Caco-2 (cell line): ENCODE results near the gene PCED1A. TPM values are rescaled to one million over a fixed set of nuclear protein-coding genes. Genes with fewer than 3 reads are reported as not detected.

ENCODE experiments used
- BruUV-seq: library from RNA; stranded (reverse); fragments of 400-500 nt; replicated peaks from 2 replicates; lab custom pipeline; 2021; lab: Mats Ljungman, UMichigan
- CTCF ChIA-PET: fragments of 300-600 bp; sonication (Branson Sonifier 250); formaldehyde crosslinking; loops from one replicate; lab custom pipeline; 2022; ENCODE audit warnings: antibody characterized with exemption; lab: Charles Lee
- POLR2A ChIA-PET: fragments of 300-600 bp; sonication (Branson Sonifier 250); formaldehyde crosslinking; loops from one replicate; lab custom pipeline; 2022; ENCODE audit warnings: antibody characterized with exemption; lab: Charles Lee
- DNase-seq, 2 experiments: peaks; one replicate each; pipeline versions ENCODE4 v3.0.0 to v3.0.0-alpha.2; 2020 to 2022
- H3K27me3 ChIP-seq: replicated peaks from 2 replicates; pipeline ENCODE4 v1.6.0; 2011; ENCODE audit warnings: low read length; ENCODE audit not compliant: control insufficient read depth, insufficient read depth
- H3K36me3 ChIP-seq: 2 replicates; pipeline ENCODE4 v1.5.1; 2011; ENCODE audit warnings: low read length; ENCODE audit not compliant: control insufficient read depth, insufficient read depth
- H3K4me1 ChIP-seq: fragments of 250-450 bp; sonication (Bioruptor Pico); 2 replicates; pipeline ENCODE4 v1.5.1; 2020; ENCODE audit warnings: mild to moderate bottlenecking
- H3K4me3 ChIP-seq: 2 replicates; pipeline ENCODE4 v1.5.1; 2011; ENCODE audit warnings: low read depth, mild to moderate bottlenecking, control low read depth, low read length
- H3K9me3 ChIP-seq: fragments of 250-450 bp; sonication (Bioruptor Pico); 2 replicates; pipeline ENCODE4 v1.5.1; 2020; ENCODE audit warnings: mild to moderate bottlenecking, moderate library complexity
- H3K27ac Mint-ChIP-seq: one replicate; pipeline ENCODE4 v1.8.0; 2022; ENCODE audit warnings: mixed read lengths; ENCODE audit not compliant: unreplicated experiment
- H3K27me3 Mint-ChIP-seq: one replicate; pipeline ENCODE4 v1.8.0; 2022; ENCODE audit warnings: mixed read lengths; ENCODE audit not compliant: insufficient read depth, unreplicated experiment
- H3K36me3 Mint-ChIP-seq: one replicate; pipeline ENCODE4 v1.8.0; 2022; ENCODE audit warnings: mild to moderate bottlenecking, mixed read lengths; ENCODE audit not compliant: insufficient read depth, unreplicated experiment
- H3K4me1 Mint-ChIP-seq: one replicate; pipeline ENCODE4 v1.8.0; 2022; ENCODE audit warnings: low read depth, mixed read lengths; ENCODE audit not compliant: unreplicated experiment
- H3K4me3 Mint-ChIP-seq: one replicate; pipeline ENCODE4 v1.8.0; 2022; ENCODE audit warnings: mild to moderate bottlenecking, moderate library complexity, mixed read lengths; ENCODE audit not compliant: unreplicated experiment
- H3K9me3 Mint-ChIP-seq: one replicate; pipeline ENCODE4 v1.8.0; 2022; ENCODE audit warnings: mixed read lengths; ENCODE audit not compliant: unreplicated experiment
- intact Hi-C: fragments of 100-400 bp; cut with micrococcal nuclease; formaldehyde crosslinking; loops from one replicate; pipeline ENCODE4 v1.10.0; 2022; ENCODE audit not compliant: unreplicated experiment
- total RNA-seq: library from RNA; stranded (reverse); gene quantifications from 2 replicates; pipeline ENCODE4 v1.2.3, GENCODE V29; 2022
- TF ChIP-seq, protein P1 (sequence below), 2 experiments: fragments of 200-600 bp in 1 of 2; IDR thresholded peaks; 1 replicate in 1 of 2; 2 replicates in 1 of 2; pipeline versions ENCODE4 v1.5.1 to v1.8.0; 2011 to 2022; ENCODE audit warnings: antibody characterized with exemption in 1 of 2, control low read depth in 1 of 2, inconsistent platforms in 1 of 2, low read depth in 1 of 2, low read length in 1 of 2, mild to moderate bottlenecking in 1 of 2, moderate library complexity in 1 of 2; ENCODE audit not compliant: insufficient read depth in 1 of 2, severe bottlenecking in 1 of 2, unreplicated experiment in 1 of 2

PCED1A gene
- total RNA-seq, 1 experiment from 2014 or later: 43.9 TPM

DNA sequence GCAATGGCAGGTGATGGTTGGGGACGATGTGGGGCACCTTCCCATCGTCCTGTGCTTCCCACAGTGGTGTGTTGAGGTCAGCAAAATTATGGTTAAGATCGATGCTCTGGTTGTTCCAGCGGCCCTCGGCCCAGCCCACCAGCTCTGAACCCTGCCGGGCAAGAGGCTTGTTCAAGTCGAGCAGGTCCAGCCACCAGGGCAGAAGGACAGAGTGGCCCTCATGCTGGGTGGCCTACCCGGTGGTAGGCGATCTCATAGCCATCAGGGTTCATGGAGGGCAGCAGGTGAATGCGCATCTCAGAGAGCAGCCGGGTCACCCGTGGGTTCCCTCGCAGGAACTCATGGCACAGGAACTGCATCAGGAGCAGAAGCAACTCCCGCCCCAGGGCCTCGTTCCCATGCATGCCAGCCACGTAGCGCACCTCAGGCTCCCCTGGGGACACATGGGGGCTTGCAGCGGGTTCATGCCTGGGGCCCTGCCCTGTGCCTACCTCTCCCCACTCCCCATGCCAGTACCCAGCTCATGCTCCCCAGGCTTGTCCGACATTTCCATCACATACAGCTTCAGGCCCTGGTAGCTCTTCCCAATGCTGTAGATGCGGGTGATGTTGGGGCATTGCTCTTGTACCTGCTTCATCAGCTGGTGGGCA, 44.3 kb downstream of the PCED1A start:
- intact Hi-C loops: no loop called here

GRCh38 chr20:2795451-2795850, 45.0 kb downstream of the PCED1A start:
- no TSS peak for BruUV-seq

More for the DNA sequence above, 44.3 kb downstream of the PCED1A start:
- no peaks in the 10 kb centered on the region for H3K9me3 ChIP-seq
- no peaks in the 10 kb centered on the region for H3K4me1 ChIP-seq
- no peaks in the 10 kb centered on the region for H3K9me3 Mint-ChIP-seq
- no TSS peak for BruUV-seq
- H3K36me3 ChIP-seq: no peaks in the 10 kb centered on the region
- H3K36me3 Mint-ChIP-seq: no peaks in the 10 kb centered on the region
- H3K4me3 ChIP-seq: no peak overlapping the region
- no peak overlapping the region for H3K27ac Mint-ChIP-seq
- peaks cover 2% of the 10 kb centered on the region for H3K27me3 ChIP-seq
- no peak overlapping the region for H3K4me3 Mint-ChIP-seq
- H3K27me3 Mint-ChIP-seq: peaks cover 20% of the 10 kb centered on the region
- DNase-seq: no peak
- H3K4me1 Mint-ChIP-seq: no peaks in the 10 kb centered on the region
- CTCF ChIA-PET: no interaction called here
- POLR2A ChIA-PET: no interaction called here
- TF ChIP-seq, protein P1, sequence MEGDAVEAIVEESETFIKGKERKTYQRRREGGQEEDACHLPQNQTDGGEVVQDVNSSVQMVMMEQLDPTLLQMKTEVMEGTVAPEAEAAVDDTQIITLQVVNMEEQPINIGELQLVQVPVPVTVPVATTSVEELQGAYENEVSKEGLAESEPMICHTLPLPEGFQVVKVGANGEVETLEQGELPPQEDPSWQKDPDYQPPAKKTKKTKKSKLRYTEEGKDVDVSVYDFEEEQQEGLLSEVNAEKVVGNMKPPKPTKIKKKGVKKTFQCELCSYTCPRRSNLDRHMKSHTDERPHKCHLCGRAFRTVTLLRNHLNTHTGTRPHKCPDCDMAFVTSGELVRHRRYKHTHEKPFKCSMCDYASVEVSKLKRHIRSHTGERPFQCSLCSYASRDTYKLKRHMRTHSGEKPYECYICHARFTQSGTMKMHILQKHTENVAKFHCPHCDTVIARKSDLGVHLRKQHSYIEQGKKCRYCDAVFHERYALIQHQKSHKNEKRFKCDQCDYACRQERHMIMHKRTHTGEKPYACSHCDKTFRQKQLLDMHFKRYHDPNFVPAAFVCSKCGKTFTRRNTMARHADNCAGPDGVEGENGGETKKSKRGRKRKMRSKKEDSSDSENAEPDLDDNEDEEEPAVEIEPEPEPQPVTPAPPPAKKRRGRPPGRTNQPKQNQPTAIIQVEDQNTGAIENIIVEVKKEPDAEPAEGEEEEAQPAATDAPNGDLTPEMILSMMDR (IDR thresholded peaks at IDR 0.05; ENCODE audit: insufficient read depth in 1 of 2, low read depth in 1 of 2, low read length in 1 of 2, severe bottlenecking in 1 of 2, unreplicated experiment in 1 of 2): no peak

DNA sequence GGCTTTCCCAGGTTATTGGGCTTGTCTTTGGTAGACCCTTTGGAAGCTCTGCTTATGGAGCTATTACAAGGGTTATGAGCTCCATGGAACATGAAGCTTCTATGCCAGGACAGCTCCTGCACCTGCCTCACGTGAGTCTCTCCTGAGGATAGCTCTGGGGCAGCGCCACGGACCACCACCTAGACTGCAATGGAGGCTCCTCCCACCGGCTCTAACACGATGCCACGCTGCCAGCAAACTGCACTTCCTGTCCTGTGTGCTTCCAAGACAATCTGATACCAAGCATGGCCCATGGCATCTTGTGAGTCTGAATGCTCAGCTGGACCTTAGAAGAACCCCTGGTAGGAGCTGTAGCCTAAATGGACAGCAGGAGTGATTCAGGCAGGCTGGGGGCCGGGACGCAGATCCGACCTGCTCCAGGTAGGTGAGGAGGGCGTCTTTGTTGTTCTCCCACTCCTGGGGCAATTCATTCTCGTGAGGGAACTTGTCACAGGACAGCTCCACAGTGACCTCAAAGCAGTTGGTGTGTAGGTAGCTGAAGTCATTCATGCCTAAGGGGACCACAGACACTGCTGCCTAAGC, 45.5 kb downstream of the PCED1A start:
- H3K9me3 ChIP-seq: no peaks in the 10 kb centered on the region
- BruUV-seq: no TSS peak
- Mint-ChIP-seq H3K4me1 (no peaks in the 10 kb centered on the region), H3K4me3 (no peak overlapping the region), H3K27me3 (peaks cover 23% of the 10 kb centered on the region), H3K27ac (no peak overlapping the region), H3K9me3 (no peaks in the 10 kb centered on the region), H3K36me3 (no peaks in the 10 kb centered on the region)
- intact Hi-C loops: no loop called here
- CTCF ChIA-PET: interaction anchor here (0.7 kb wide), 1 partner anchor 59 kb away, joined by 3 read pairs; no protein-coding TSS in a partner anchor
- no peaks in the 10 kb centered on the region for H3K4me1 ChIP-seq
- H3K4me3 ChIP-seq: no peak overlapping the region
- H3K36me3 ChIP-seq: no peaks in the 10 kb centered on the region
- TF ChIP-seq, protein P1 (IDR thresholded peaks at IDR 0.05; ENCODE audit: insufficient read depth in 1 of 2, low read depth in 1 of 2, low read length in 1 of 2, severe bottlenecking in 1 of 2, unreplicated experiment in 1 of 2): no peak
- peaks cover 2% of the 10 kb centered on the region for H3K27me3 ChIP-seq
- no peak for DNase-seq
- POLR2A ChIA-PET: no interaction called here

More at GRCh38 chr20:2795451-2795850, 45.0 kb downstream of the PCED1A start:
- Mint-ChIP-seq H3K4me3 (no peak overlapping the region), H3K36me3 (no peaks in the 10 kb centered on the region), H3K27ac (no peak overlapping the region), H3K27me3 (peaks cover 20% of the 10 kb centered on the region), H3K9me3 (no peaks in the 10 kb centered on the region), H3K4me1 (no peaks in the 10 kb centered on the region)
- CTCF ChIA-PET: no interaction called here
- H3K27me3 ChIP-seq: peaks cover 2% of the 10 kb centered on the region
- intact Hi-C loops: no loop called here
- H3K4me3 ChIP-seq: no peak overlapping the region
- TF ChIP-seq, protein P1 (IDR thresholded peaks at IDR 0.05; ENCODE audit: insufficient read depth in 1 of 2, low read depth in 1 of 2, low read length in 1 of 2, severe bottlenecking in 1 of 2, unreplicated experiment in 1 of 2): no peak
- H3K9me3 ChIP-seq: no peaks in the 10 kb centered on the region
- H3K4me1 ChIP-seq: no peaks in the 10 kb centered on the region
- DNase-seq: no peak
- no peaks in the 10 kb centered on the region for H3K36me3 ChIP-seq
- POLR2A ChIA-PET: no interaction called here
